HepG2 (cell line): ENCODE results near the gene LSM2. TPM values are rescaled to one million over a fixed set of nuclear protein-coding genes. Genes with fewer than 3 reads are reported as not detected.
A peak's percentile ranks its signal among the peaks of the same experiment; 100 is the strongest.

Experiments used
- CBX1 ChIP-seq: IDR thresholded peaks from one replicate; pipeline ENCODE4 v1.6.1; 2016; ENCODE audit warnings: antibody characterized with exemption, low read depth
- EED ChIP-seq: sonication (generic); formaldehyde crosslinking; IDR thresholded peaks from 2 replicates; pipeline ENCODE4 v1.5.0; 2020; ENCODE audit warnings: mild to moderate bottlenecking, missing genetic modification reagents
- HHEX ChIP-seq: IDR thresholded peaks from 2 replicates; pipeline ENCODE4 v1.6.1; 2016; ENCODE audit warnings: control low read depth
- HNRNPH1 ChIP-seq: fragments of 200-400 bp; formaldehyde crosslinking; optimal IDR thresholded peaks from 2 replicates; pipeline ENCODE3; 2017; ENCODE audit warnings: mild to moderate bottlenecking, low read depth, low read length
- HOMEZ ChIP-seq: IDR thresholded peaks from 2 replicates; pipeline ENCODE4 v1.6.1; 2016; ENCODE audit warnings: low read depth
- KDM4B ChIP-seq: sonication (generic); formaldehyde crosslinking; IDR thresholded peaks from 2 replicates; pipeline ENCODE4 v1.4.0; 2020; ENCODE audit warnings: missing genetic modification reagents
- MAFK ChIP-seq, 2 experiments: IDR thresholded peaks in 1 of 2; conservative IDR thresholded peaks in 1 of 2; 2 replicates each; pipeline ENCODE4 v1.6.1; 2011; ENCODE audit warnings: improper control_type of control experiment in 2 of 2, low read length in 2 of 2
- MEIS2 ChIP-seq: sonication (generic); formaldehyde crosslinking; IDR thresholded peaks from 2 replicates; pipeline ENCODE4 v1.9.0; 2021; ENCODE audit warnings: mild to moderate bottlenecking, missing genetic modification reagents
- PTBP1 ChIP-seq: fragments of 200-400 bp; formaldehyde crosslinking; IDR thresholded peaks from 2 replicates; pipeline ENCODE4 v1.6.1; 2018; ENCODE audit warnings: low read length, low read depth; ENCODE audit not compliant: poor library complexity, severe bottlenecking
- RAD51 ChIP-seq: fragments of 450-650 bp; IDR thresholded peaks from 2 replicates; pipeline ENCODE4 v1.6.1; 2016; ENCODE audit warnings: borderline replicate concordance
- SP140L ChIP-seq: sonication (generic); formaldehyde crosslinking; IDR thresholded peaks from 2 replicates; pipeline ENCODE4 v1.4.0; 2020; ENCODE audit warnings: missing genetic modification reagents, borderline replicate concordance
- ZNF326 ChIP-seq: sonication (generic); formaldehyde crosslinking; IDR thresholded peaks from 2 replicates; pipeline ENCODE4 v1.4.0; 2020; ENCODE audit warnings: missing genetic modification reagents, borderline replicate concordance
- ZNF451 ChIP-seq: sonication (generic); formaldehyde crosslinking; IDR thresholded peaks from 2 replicates; pipeline ENCODE4 v1.5.0; 2020; ENCODE audit warnings: mild to moderate bottlenecking, missing genetic modification reagents
- ZNF691 ChIP-seq: sonication (generic); formaldehyde crosslinking; IDR thresholded peaks from 2 replicates; pipeline ENCODE4 v1.4.0; 2020; ENCODE audit warnings: missing genetic modification reagents, low read depth, mild to moderate bottlenecking, borderline replicate concordance
- ZSCAN29 ChIP-seq: sonication (generic); formaldehyde crosslinking; conservative IDR thresholded peaks from 2 replicates; pipeline ENCODE4 v1.4.0; 2020; ENCODE audit warnings: mild to moderate bottlenecking, missing genetic modification reagents
- ZZZ3 ChIP-seq: sonication (generic); formaldehyde crosslinking; IDR thresholded peaks from 2 replicates; pipeline ENCODE4 v1.4.0; 2020; ENCODE audit warnings: missing genetic modification reagents, mild to moderate bottlenecking, borderline replicate concordance
- polyA plus RNA-seq, 8 experiments: library from polyadenylated mRNA; depleted of rRNA in 3 of 8; stranded (reverse) in 7 of 8; unstranded in 1 of 8; fragments of >200 nt; fragmentation: Illumina TruSeq in 4 of 8; extraction: Trizol in 4 of 8; gene quantifications; 2 replicates each; pipeline versions ENCODE4 v1.2.1 to v1.2.3, GENCODE V29; 2011 to 2016; ENCODE audit warnings: low read depth in 4 of 8, missing spikeins in 1 of 8, mixed read lengths in 1 of 8; ENCODE audit not compliant: insufficient read depth in 1 of 8
- total RNA-seq, 5 experiments: library from RNA; depleted of rRNA; stranded (reverse); fragments of >200 nt; fragmentation: Illumina TruSeq; extraction: Trizol; gene quantifications; 2 replicates each; pipeline ENCODE4 v1.2.3, GENCODE V29; 2016; ENCODE audit warnings: low read depth in 1 of 5
- TF ChIP-seq, protein P1 (sequence below): sonication (generic); formaldehyde crosslinking; IDR thresholded peaks from 2 replicates; pipeline ENCODE4 v1.8.1; 2023; ENCODE audit warnings: mild to moderate bottlenecking, missing genetic modification reagents
- TF ChIP-seq, protein P2 (sequence below): IDR thresholded peaks from 2 replicates; pipeline ENCODE4 v1.6.1; 2016; ENCODE audit warnings: missing biosample characterization, missing genetic modification reagents, low read depth
- TF ChIP-seq, protein P3 (sequence below): sonication (generic); formaldehyde crosslinking; IDR thresholded peaks from 2 replicates; pipeline ENCODE4 v1.4.0; 2020; ENCODE audit warnings: mild to moderate bottlenecking, missing genetic modification reagents

The LSM2 gene
- total and polyA plus RNA-seq, 2 of the 13 experiments (the other 11 are each of a cell fraction or from before 2014, with no cell fraction given), result 69.4 to 90.5 TPM

GRCh38 chr6:31834367-31835250 is 27.8 kb upstream of the LSM2 start (continued):
- TF ChIP-seq, protein P1, sequence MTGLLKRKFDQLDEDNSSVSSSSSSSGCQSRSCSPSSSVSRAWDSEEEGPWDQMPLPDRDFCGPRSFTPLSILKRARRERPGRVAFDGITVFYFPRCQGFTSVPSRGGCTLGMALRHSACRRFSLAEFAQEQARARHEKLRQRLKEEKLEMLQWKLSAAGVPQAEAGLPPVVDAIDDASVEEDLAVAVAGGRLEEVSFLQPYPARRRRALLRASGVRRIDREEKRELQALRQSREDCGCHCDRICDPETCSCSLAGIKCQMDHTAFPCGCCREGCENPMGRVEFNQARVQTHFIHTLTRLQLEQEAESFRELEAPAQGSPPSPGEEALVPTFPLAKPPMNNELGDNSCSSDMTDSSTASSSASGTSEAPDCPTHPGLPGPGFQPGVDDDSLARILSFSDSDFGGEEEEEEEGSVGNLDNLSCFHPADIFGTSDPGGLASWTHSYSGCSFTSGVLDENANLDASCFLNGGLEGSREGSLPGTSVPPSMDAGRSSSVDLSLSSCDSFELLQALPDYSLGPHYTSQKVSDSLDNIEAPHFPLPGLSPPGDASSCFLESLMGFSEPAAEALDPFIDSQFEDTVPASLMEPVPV, result peak; percentile 70
- TF ChIP-seq ZSCAN29 (CRISPR knock-in tag), result peak; percentile 67; the same call in 1 of the 2 replicates
- TF ChIP-seq CBX1, result peak; percentile 20
- TF ChIP-seq ZNF451 (CRISPR knock-in tag), result peak; percentile 34; the same call in 1 of the 2 replicates
- TF ChIP-seq MAFK (conservative IDR thresholded peaks at IDR 0.05 in 1 of 2, IDR thresholded peaks at IDR 0.05 in 1 of 2; ENCODE audit: low read length in 2 of 2), result 0 out of 4 replicates have a peak, but pooled peaks of 1 of the 2 experiments have one; percentile 1
- TF ChIP-seq EED (CRISPR knock-in tag), result peak; percentile 95
- TF ChIP-seq HNRNPH1, result peak; percentile 97
- TF ChIP-seq, protein P2, sequence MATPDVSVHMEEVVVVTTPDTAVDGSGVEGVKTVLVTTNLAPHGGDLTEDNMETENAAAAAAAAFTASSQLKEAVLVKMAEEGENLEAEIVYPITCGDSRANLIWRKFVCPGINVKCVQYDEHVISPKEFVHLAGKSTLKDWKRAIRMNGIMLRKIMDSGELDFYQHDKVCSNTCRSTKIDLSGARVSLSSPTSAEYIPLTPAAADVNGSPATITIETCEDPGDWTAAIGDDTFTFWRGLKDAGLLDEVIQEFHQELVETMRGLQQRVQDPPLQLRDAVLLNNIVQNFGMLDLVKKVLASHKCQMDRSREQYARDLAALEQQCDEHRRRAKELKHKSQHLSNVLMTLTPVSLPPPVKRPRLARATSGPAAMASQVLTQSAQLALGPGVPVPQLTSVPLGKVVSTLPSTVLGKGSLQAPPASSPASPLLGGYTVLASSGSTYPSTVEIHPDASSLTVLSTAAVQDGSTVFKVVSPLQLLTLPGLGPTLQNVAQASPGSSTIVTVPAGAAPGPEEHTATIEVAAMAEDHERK (CRISPR knock-in tag), result no peak
- TF ChIP-seq ZZZ3 (CRISPR knock-in tag), result peak; percentile 96; the same call in 1 of the 2 replicates
- 0 out of 2 replicates have a peak, but pooled peaks have one; percentile 7 for TF ChIP-seq HHEX
- TF ChIP-seq KDM4B (CRISPR knock-in tag), result 0 out of 2 replicates have a peak, but pooled peaks have one; percentile 21
- TF ChIP-seq, protein P3, sequence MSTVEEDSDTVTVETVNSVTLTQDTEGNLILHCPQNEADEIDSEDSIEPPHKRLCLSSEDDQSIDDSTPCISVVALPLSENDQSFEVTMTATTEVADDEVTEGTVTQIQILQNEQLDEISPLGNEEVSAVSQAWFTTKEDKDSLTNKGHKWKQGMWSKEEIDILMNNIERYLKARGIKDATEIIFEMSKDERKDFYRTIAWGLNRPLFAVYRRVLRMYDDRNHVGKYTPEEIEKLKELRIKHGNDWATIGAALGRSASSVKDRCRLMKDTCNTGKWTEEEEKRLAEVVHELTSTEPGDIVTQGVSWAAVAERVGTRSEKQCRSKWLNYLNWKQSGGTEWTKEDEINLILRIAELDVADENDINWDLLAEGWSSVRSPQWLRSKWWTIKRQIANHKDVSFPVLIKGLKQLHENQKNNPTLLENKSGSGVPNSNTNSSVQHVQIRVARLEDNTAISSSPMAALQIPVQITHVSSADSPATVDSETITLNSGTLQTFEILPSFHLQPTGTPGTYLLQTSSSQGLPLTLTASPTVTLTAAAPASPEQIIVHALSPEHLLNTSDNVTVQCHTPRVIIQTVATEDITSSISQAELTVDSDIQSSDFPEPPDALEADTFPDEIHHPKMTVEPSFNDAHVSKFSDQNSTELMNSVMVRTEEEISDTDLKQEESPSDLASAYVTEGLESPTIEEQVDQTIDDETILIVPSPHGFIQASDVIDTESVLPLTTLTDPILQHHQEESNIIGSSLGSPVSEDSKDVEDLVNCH, result peak; percentile 83; the same call in 1 of the 2 replicates
- no peak for TF ChIP-seq RAD51
- peak; percentile 91 for TF ChIP-seq PTBP1
- no peak for TF ChIP-seq ZNF326 (CRISPR knock-in tag)
- no peak; the same call in 1 of the 2 replicates for TF ChIP-seq SP140L (CRISPR knock-in tag)
- peak; percentile 74; the same call in 1 of the 2 replicates for TF ChIP-seq ZNF691 (CRISPR knock-in tag)
- TF ChIP-seq HOMEZ (CRISPR knock-in tag), result no peak; the same call in 1 of the 2 replicates
- TF ChIP-seq MEIS2, result peak; percentile 17
